GM18858 (cell line): Measurements from ENCODE around the gene ARHGEF4.
A peak's percentile ranks its signal among the peaks of the same experiment; 100 is the strongest.
"Not testable (repeated sequence)": the region's sequence is repeated elsewhere in the genome, so short reads cannot be mapped to it uniquely, and the experiment has no call there.

Experiments
- ATAC-seq: cut with Tn5 transposase; IDR thresholded peaks from one replicate; pipeline ENCODE4 v1.9.1; 2021; ENCODE audit not compliant: unreplicated experiment

Gene ARHGEF4

GRCh38 chr2:130966149-130966774 is 129.5 kb downstream of the ARHGEF4 start:
- no peak for ATAC-seq

GRCh38 chr2:130966775-130967490 is 130.2 kb downstream of the ARHGEF4 start:
- ATAC-seq, result no peak

- ATAC-seq, result peak; percentile 77
Observed at GRCh38 chr2:130972410-130972809, 135.7 kb downstream of the ARHGEF4 start.

- no peak for ATAC-seq
Observed at GRCh38 chr2:130975729-130976128, 139.0 kb downstream of the ARHGEF4 start.

- no peak for ATAC-seq
Observed at GRCh38 chr2:130976591-130977237, 140.0 kb downstream of the ARHGEF4 start.

- no peak for ATAC-seq
Observed at GRCh38 chr2:130977461-130978050, 140.8 kb downstream of the ARHGEF4 start.

GRCh38 chr2:130981667-130982066 is 145.0 kb downstream of the ARHGEF4 start:
- ATAC-seq, result no peak

GRCh38 chr2:130985206-130985780 is 148.6 kb downstream of the ARHGEF4 start:
- no peak for ATAC-seq

GRCh38 chr2:130985831-130986649 is 149.3 kb downstream of the ARHGEF4 start:
- no peak for ATAC-seq

- no peak for ATAC-seq
Observed at GRCh38 chr2:130986890-130987493, 150.3 kb downstream of the ARHGEF4 start.

GRCh38 chr2:130987519-130988425 is 151.1 kb downstream of the ARHGEF4 start:
- no peak for ATAC-seq

GRCh38 chr2:130991446-130991845 is 154.7 kb downstream of the ARHGEF4 start:
- not testable (repeated sequence) for ATAC-seq

GRCh38 chr2:130992003-130992402 is 155.3 kb downstream of the ARHGEF4 start:
- not testable (repeated sequence) for ATAC-seq

- ATAC-seq, result no peak
Observed at GRCh38 chr2:130996691-130997090, 160.0 kb downstream of the ARHGEF4 start.

- no peak for ATAC-seq
Observed at GRCh38 chr2:130997198-130997597, 160.5 kb downstream of the ARHGEF4 start.

GRCh38 chr2:130998561-130998960 is 161.8 kb downstream of the ARHGEF4 start:
- no peak for ATAC-seq

GRCh38 chr2:131004446-131005209 is 167.9 kb downstream of the ARHGEF4 start:
- ATAC-seq, result no peak

- ATAC-seq, result no peak
Observed at GRCh38 chr2:131005216-131005935, 168.7 kb downstream of the ARHGEF4 start.
